Activated naive CD4-positive, alpha-beta T cell treated with anti-CD3 and anti-CD28 coated beads, Interleukin-2, amount 50 U/mL, for 72 hours (primary cell): ENCODE results near the gene FOXP4. TPM values are rescaled to one million over a fixed set of nuclear protein-coding genes. Genes with fewer than 3 reads are reported as not detected.

Source experiments
- ATAC-seq, 2 donors: fragments of 150-1000 bp; cut with Tn5 transposase; 2 replicates each; pipeline ENCODE4 v1.10.0; 2021; ENCODE audit warnings: mild to moderate bottlenecking in 2 of 2, moderate library complexity in 2 of 2
- DNase-seq, 2 donors: peaks; one replicate each; pipeline ENCODE4 v3.0.0; 2021 to 2022; ENCODE audit warnings: low spot score in 2 of 2
- H3K27ac Mint-ChIP-seq, 2 donors: one replicate each; pipeline ENCODE4 v1.8.0; 2022; ENCODE audit warnings: mild to moderate bottlenecking in 2 of 2, mixed read lengths in 2 of 2
- H3K36me3 Mint-ChIP-seq, 2 donors: one replicate each; pipeline ENCODE4 v1.8.0; 2022; ENCODE audit warnings: mixed read lengths in 2 of 2
- H3K9me3 Mint-ChIP-seq, 2 donors: one replicate each; pipeline ENCODE4 v1.8.0; 2022; ENCODE audit warnings: mixed read lengths in 2 of 2
- total RNA-seq, 2 donors: library from RNA; stranded (reverse); gene quantifications; one replicate each; pipeline ENCODE4 v1.2.3, GENCODE V29; 2022

The FOXP4 gene
- total RNA-seq, 2 donors from 2014 or later: 3.7 to 17.4 TPM

DNA sequence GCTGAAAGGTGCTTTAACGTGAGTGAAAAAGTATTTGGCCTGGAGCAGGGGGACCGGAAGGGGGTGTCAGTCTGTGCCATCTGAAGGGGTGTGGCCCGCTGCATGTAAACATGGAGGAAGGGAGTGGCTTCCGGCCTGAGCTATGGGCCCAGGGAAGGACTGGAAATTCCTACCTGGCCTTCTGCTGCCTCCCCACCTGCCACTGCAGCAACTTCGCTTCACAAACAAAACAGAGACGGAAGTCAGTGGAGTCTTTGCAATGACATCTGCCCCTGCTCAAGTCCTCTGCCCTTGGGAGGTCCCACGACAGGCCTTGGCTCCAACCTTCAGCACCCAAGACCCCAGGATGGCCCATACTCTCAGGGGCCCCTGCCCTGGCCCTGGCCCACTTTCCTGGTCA lies 28.1 kb upstream of the FOXP4 start:
- no peak for ATAC-seq
- Mint-ChIP-seq H3K36me3 (no peaks in the 10 kb centered on the region), H3K9me3 (no peaks in the 10 kb centered on the region), H3K27ac (no peak overlapping the region)
- no peak for DNase-seq

DNA sequence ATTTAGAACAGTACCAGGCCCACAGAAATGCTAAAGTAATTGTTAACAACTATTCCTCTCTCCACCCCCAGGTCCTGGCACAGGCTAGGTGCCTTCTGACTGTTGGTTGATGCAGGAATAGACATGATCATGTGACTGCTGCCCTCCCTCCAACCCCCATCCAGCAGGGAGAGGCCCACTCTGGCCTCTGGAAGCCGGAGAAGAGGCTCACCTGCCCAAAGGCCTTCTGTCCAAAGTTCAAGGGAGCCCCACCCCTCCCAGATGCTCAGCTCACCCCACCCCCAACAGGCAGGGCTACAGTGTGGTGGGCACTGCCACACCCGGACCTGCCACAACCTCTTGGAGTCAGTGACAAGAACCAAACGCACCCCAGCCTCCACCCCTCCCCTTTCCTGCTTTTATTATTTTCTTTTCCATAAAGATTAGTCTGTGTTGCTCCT lies 26.9 kb upstream of the FOXP4 start:
- Mint-ChIP-seq H3K36me3 (no peaks in the 10 kb centered on the region), H3K9me3 (no peaks in the 10 kb centered on the region), H3K27ac (peak overlapping the region in 1 of 2 donors; percentile 17)
- no peak for ATAC-seq
- DNase-seq: no peak

GRCh38 chr6:41519745-41520699 lies 26.2 kb upstream of the FOXP4 start:
- Mint-ChIP-seq H3K27ac (peak overlapping the region in 1 of 2 donors; percentile 17), H3K36me3 (no peaks in the 10 kb centered on the region), H3K9me3 (no peaks in the 10 kb centered on the region)
- DNase-seq (no peak), ATAC-seq (no peak)

DNA sequence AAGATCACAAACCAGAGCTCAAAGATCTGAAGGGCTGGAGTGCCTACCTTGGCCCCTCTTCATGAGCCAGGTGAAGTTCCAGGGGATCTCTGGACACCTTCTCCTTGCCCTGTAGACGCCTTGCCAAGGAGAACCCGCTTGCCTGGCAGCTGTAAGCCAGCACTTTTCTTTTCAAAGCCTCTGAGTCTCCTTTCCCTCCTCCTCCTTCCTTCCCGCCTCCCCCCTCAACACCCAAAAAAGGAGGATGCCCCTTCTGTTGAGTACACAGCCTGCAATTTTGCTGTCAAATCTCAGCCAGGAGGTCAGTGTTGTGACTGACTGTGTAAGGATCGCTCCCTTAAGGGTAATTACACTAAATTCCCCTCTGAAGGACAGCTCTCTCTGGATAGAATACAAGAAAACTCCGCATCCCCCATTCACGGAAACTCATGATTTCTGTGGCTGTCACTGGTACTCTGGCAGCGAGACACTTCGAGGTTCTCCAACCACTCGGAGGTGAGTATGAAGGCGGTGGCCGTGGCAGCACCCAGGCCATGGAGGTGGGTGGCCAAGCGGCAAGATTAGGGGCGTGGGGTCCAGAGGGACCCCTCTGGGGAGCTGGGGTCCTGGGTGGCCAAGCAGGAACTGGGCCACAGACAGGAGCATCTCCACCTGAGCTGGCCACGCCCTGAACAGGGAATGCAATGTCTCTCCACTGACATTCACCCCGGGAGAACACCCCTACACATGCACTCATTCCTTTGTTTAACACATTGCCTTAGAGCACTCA lies 23.2 kb upstream of the FOXP4 start:
- Mint-ChIP-seq H3K36me3 (no peaks in the 10 kb centered on the region), H3K9me3 (no peaks in the 10 kb centered on the region), H3K27ac (no peak overlapping the region)
- DNase-seq (no peak), ATAC-seq (no peak)

GRCh38 chr6:41523915-41524633 lies 22.1 kb upstream of the FOXP4 start:
- Mint-ChIP-seq H3K36me3 (no peaks in the 10 kb centered on the region), H3K9me3 (no peaks in the 10 kb centered on the region), H3K27ac (no peak overlapping the region)
- DNase-seq (no peak), ATAC-seq (no peak)

DNA sequence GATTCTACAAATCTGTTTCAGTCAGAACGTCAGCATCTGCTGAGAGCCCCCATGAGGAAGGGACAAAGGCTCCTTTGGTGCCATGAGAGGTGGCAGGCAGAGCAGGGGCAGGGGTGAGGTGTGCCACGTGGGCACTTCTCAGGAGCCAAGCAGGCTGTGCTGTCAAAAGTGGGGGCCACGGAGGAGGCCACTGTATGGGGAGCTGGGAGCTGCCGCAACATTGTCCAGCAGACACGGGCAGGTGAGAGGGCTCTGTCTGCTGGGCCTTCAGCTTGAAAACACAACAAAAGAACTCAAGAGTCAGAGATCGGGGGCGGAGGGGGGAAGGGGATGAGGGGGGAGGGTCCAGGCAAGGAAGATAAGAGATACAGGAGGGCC lies 21.6 kb upstream of the FOXP4 start:
- Mint-ChIP-seq H3K36me3 (no peaks in the 10 kb centered on the region), H3K27ac (no peak overlapping the region), H3K9me3 (no peaks in the 10 kb centered on the region)
- ATAC-seq: no peak
- DNase-seq: no peak

GRCh38 chr6:41527721-41528408 lies 18.3 kb upstream of the FOXP4 start:
- H3K9me3 Mint-ChIP-seq: no peaks in the 10 kb centered on the region
- DNase-seq (no peak), ATAC-seq (no peak)
- H3K27ac Mint-ChIP-seq: no peak overlapping the region
- H3K36me3 Mint-ChIP-seq: no peaks in the 10 kb centered on the region

DNA sequence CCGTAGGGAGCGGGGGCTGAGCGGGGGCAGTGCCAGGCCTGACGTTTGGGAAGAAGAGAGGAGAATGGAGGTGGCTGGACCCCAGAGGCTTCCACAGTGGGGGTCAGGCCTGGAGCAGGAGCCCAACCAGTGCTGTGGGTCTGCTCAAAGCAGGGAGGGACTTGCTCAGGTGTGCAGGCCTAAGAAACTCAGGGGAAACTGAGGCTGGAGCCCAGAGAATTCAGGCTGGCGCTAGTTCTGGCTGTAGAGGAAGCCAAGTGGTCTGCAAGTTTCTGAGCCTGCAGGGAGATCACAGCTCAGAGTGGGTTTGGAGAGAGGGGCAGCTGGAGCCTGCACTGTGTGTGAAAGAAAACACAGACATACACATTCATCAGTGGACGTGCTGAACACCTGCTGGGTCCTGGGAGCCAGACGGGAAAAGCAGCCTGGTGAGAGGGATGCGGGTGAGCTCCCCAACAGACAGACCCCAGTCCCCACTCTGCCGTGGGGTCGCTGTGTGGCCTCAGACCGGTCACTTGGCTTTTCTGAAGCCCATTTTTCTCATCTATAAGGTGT lies 17.7 kb upstream of the FOXP4 start:
- Mint-ChIP-seq H3K27ac (no peak overlapping the region), H3K9me3 (no peaks in the 10 kb centered on the region), H3K36me3 (no peaks in the 10 kb centered on the region)
- DNase-seq (no peak), ATAC-seq (no peak)

DNA sequence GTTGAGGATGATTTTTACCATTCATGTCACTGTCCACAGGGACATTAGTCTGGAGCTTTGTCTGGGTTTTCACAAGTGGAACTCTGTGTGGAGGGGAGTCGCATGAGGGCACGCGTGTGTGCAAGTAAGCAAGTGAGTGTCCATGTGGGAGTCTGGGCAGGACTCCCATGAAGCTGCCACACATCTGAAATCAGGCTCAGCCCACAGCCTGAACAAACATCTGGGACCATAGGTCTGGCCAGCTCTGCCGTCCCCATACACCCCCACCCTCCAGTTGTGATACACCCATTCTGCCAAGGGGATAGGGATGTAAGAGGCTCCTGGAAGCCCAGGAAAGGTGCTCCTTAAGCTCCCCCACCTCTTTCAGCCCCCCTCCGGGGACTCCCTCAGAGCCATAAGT lies 17.1 kb upstream of the FOXP4 start:
- Mint-ChIP-seq H3K9me3 (no peaks in the 10 kb centered on the region), H3K27ac (no peak overlapping the region), H3K36me3 (no peaks in the 10 kb centered on the region)
- DNase-seq: no peak
- no peak for ATAC-seq

GRCh38 chr6:41529970-41530369 lies 16.2 kb upstream of the FOXP4 start:
- ATAC-seq: no peak
- no peak for DNase-seq
- Mint-ChIP-seq H3K36me3 (no peaks in the 10 kb centered on the region), H3K27ac (no peak overlapping the region), H3K9me3 (no peaks in the 10 kb centered on the region)

- H3K9me3 Mint-ChIP-seq: no peaks in the 10 kb centered on the region
- H3K36me3 Mint-ChIP-seq: peaks cover 0 to 3% of the 10 kb centered on the region in 2 donors
- H3K27ac Mint-ChIP-seq: peak overlapping the region; percentile 4 to 31
Measured at GRCh38 chr6:41530476-41530875, 15.7 kb upstream of the FOXP4 start.

GRCh38 chr6:41531016-41531415 lies 15.2 kb upstream of the FOXP4 start:
- DNase-seq (no peak), ATAC-seq (no peak)
- Mint-ChIP-seq H3K9me3 (no peaks in the 10 kb centered on the region), H3K36me3 (peaks cover 0 to 7% of the 10 kb centered on the region in 2 donors), H3K27ac (peak overlapping the region; percentile 31 to 62)

More at GRCh38 chr6:41530476-41530875, 15.7 kb upstream of the FOXP4 start:
- DNase-seq: no peak
- no peak for ATAC-seq

DNA sequence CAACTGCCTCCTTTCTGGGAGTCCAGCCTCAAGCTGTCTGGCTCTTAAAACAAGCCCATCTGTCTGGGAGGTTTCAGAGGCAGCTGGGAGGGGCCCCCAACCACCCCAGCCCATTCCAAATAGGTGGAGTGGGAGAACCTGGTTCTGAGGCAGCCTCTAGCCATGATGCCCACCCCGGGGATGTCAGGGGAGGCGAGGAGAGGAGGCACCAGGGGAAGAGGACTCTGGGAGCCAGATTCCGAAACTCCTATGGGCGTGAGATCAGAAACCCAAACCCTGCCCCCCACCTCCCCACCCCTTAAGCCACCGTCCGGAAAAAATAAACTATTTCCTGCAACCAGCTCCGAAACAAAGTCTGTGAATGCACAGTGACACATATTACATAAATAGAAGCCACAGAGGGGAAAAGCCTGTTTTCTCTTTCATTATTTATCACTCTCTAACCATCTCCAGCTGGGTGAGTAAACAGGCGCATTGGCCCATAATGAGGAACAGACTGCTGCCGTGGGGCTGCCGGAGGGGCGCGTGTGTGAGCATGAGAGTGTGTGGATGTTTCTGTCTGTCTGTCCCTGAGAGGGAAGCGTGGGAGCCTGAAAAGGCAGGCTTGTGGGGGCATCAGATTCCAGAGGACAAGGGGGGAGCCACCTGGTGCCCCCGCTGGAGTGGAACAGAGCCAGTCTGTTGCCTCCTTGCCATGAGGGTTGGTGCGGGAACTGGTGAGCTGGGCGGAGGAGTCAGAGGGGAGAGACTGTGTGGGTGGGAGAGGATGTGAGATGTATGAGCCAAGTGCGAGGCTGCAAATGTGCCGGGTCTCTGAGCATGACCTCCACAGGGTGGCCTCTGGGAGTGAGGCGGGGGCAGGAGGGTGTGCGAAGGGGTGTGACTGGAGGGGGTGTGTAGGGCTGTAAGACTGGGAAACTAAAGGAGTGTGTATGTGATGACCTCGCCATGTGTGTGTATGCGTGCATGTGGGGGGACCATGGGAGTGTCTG lies 14.3 kb upstream of the FOXP4 start:
- Mint-ChIP-seq H3K36me3 (peaks cover 0 to 7% of the 10 kb centered on the region in 2 donors), H3K27ac (peak overlapping the region; percentile 69 to 91)

GRCh38 chr6:41535766-41536165 lies 10.4 kb upstream of the FOXP4 start:
- H3K27ac Mint-ChIP-seq: no peak overlapping the region
- ATAC-seq: no peak
- peaks cover 0 to 11% of the 10 kb centered on the region in 2 donors for H3K36me3 Mint-ChIP-seq
- no peak for DNase-seq
- H3K9me3 Mint-ChIP-seq: no peaks in the 10 kb centered on the region

More for the DNA sequence above, 14.3 kb upstream of the FOXP4 start:
- H3K9me3 Mint-ChIP-seq: no peaks in the 10 kb centered on the region
- DNase-seq (peak in 1 of 2 donors; percentile 70), ATAC-seq (peak; percentile 88 to 92)
